ENCODE measurements around the gene EXOC3L2. TPM values are rescaled to one million over a fixed set of nuclear protein-coding genes. Genes with fewer than 3 reads are reported as not detected.

The EXOC3L2 gene
- polyA plus RNA-seq, 1 of the 3 experiments (the other 2 are of a cell fraction), result 0.02 TPM

- H3K9me3 ChIP-seq, result no peaks in the 10 kb centered on the region
- no peaks in the 10 kb centered on the region for H3K36me3 ChIP-seq (replicated peaks in 1 of 2; ENCODE audit: control insufficient read depth in 1 of 2, insufficient read depth in 2 of 2, low read length in 1 of 2)
- peaks cover 26% of the 10 kb centered on the region for H4K20me1 ChIP-seq (ENCODE audit: insufficient read depth)
- 42% methylated on average over 6 of the region's 14 CpGs for WGBS (ENCODE audit: low lambda C conversion rate)
- H3K79me2 ChIP-seq (ENCODE audit: insufficient read depth), result peaks cover 35% of the 10 kb centered on the region
- H3K4me2 ChIP-seq, result peak overlapping the region; percentile 90
- H3K9me2 ChIP-seq, result no peaks in the 10 kb centered on the region
- H3K27ac ChIP-seq (ENCODE audit: low read depth in 2 of 2, low read length in 1 of 2), result peak overlapping the region in 1 of 2 experiments; percentile 58; a peak in 1 of 4 replicates
- peak overlapping the region; percentile 62 for H3K9ac ChIP-seq
- peak overlapping the region; percentile 96 for H2AFZ ChIP-seq (ENCODE audit: low read depth)
- TF ChIP-seq USF1 (IDR thresholded peaks at IDR 0.05; ENCODE audit: borderline replicate concordance, low read depth), result no peak
- TF ChIP-seq NRF1 (IDR thresholded peaks at IDR 0.05; ENCODE audit: low read depth, low read length), result no peak
- TF ChIP-seq TAF1 (IDR thresholded peaks at IDR 0.05; ENCODE audit: borderline replicate concordance, low read depth, low read length), result no peak
- TF ChIP-seq RCOR1 (IDR thresholded peaks at IDR 0.05; ENCODE audit: low read length), result no peak
- TF ChIP-seq TEAD4 (IDR thresholded peaks at IDR 0.05; ENCODE audit: borderline replicate concordance, insufficient read depth), result no peak
- no peak for TF ChIP-seq REST (IDR thresholded peaks at IDR 0.05; ENCODE audit: low read depth, low read length)
- TF ChIP-seq SIN3A (IDR thresholded peaks at IDR 0.05; ENCODE audit: borderline replicate concordance, low read depth, low read length), result no peak
- no peak for TF ChIP-seq RXRA (IDR thresholded peaks at IDR 0.05; ENCODE audit: borderline replicate concordance, low read depth)
- no peak for TF ChIP-seq JUND (IDR thresholded peaks at IDR 0.05)
- no peak for TF ChIP-seq YY1 (IDR thresholded peaks at IDR 0.05; ENCODE audit: low read depth)
- no peak for TF ChIP-seq EP300 (IDR thresholded peaks at IDR 0.05; ENCODE audit: borderline replicate concordance in 1 of 2, low read depth in 1 of 2, low read length in 1 of 2)
- no peak for TF ChIP-seq IRF3 (IDR thresholded peaks at IDR 0.05; ENCODE audit: low read depth, low read length)
- TF ChIP-seq MAX (IDR thresholded peaks at IDR 0.05; ENCODE audit: low read depth), result no peak
- DNase-seq, result peak; percentile 66
- POLR2A ChIA-PET, result interaction anchor here (1.2 kb wide), 1 partner anchor 16 kb away, joined by 3 read pairs; no protein-coding TSS in a partner anchor
- H3K27me3 ChIP-seq (ENCODE audit: insufficient read depth), result no peaks in the 10 kb centered on the region
- H3F3A ChIP-seq (replicated peaks; ENCODE audit: insufficient read depth), result peaks cover 8% of the 10 kb centered on the region
- CTCF ChIA-PET, result interaction anchor here (0.8 to 7.5 kb wide), 14 partner anchors 9 to 191 kb away, joined by 3 to 49 read pairs (median 4); partner anchors contain the start of gene TRAPPC6A
- H3K4me3 ChIP-seq (ENCODE audit: low read depth in 2 of 2, low read length in 1 of 2), result peak overlapping the region; percentile 58 to 71
- peaks cover 10 to 30% of the 10 kb centered on the region in 2 experiments; a peak in 2 of 4 replicates for H3K4me1 ChIP-seq (ENCODE audit: control insufficient read depth in 1 of 2, insufficient read depth in 2 of 2, low read depth in 1 of 2, low read length in 1 of 2)
Observed at GRCh38 chr19:45250216-45250831, 5.1 kb upstream of the EXOC3L2 start.
